GM18909 (cell line): Measurements from ENCODE around the gene ZFYVE21.

ENCODE experiments used
- ATAC-seq: cut with Tn5 transposase; IDR thresholded peaks from one replicate; pipeline ENCODE4 v1.9.1; 2021; ENCODE audit warnings: mild to moderate bottlenecking; ENCODE audit not compliant: unreplicated experiment, poor library complexity

The ZFYVE21 gene

GRCh38 chr14:103691655-103692054, 24.0 kb upstream of the ZFYVE21 start:
- ATAC-seq, result peak; percentile 72

DNA sequence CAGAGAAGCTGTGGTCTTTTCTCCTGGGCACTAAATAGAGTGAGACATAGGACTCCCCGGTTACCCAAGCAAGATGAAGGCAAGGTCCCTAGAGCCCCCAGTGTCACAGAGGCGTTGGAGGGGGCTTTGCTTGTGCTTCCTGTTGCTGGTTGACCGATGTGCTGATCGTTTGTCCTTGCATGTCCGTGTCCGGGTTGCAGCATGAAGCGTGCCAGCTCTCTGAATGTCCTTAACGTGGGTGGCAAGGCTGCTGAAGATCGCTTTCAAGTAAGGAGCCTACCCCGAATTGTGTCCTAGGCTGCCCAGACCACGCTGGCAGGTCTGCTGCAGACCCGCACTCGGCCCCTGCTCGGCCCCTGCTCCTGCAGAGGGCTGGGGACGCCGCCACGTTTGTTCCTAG, 23.5 kb upstream of the ZFYVE21 start:
- peak; percentile 27 for ATAC-seq

- no peak for ATAC-seq
These were observed 22.7 kb upstream of the ZFYVE21 start for GRCh38 chr14:103692871-103693270.

DNA sequence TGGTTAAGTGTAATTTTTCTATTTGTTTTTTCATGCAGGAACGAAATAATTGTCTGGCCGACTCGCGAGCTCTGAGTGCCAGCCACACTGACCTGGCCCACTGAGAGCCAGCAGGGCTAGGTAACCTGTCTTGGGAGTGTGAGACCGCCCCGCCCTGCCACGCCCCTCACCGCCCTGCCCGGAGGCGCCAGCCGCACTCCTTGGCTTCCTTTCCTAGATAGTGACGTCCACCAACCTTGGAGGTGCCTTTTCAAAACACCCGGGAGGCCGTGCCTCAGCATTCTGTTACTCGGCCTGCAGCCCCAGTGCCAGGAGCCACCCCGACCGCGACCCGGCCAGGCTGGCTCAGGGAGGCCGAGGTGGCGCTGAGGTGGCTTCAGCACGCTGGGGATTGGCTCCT, 22.1 kb upstream of the ZFYVE21 start:
- ATAC-seq, result no peak

GRCh38 chr14:103694572-103695026, 21.0 kb upstream of the ZFYVE21 start:
- no peak for ATAC-seq

DNA sequence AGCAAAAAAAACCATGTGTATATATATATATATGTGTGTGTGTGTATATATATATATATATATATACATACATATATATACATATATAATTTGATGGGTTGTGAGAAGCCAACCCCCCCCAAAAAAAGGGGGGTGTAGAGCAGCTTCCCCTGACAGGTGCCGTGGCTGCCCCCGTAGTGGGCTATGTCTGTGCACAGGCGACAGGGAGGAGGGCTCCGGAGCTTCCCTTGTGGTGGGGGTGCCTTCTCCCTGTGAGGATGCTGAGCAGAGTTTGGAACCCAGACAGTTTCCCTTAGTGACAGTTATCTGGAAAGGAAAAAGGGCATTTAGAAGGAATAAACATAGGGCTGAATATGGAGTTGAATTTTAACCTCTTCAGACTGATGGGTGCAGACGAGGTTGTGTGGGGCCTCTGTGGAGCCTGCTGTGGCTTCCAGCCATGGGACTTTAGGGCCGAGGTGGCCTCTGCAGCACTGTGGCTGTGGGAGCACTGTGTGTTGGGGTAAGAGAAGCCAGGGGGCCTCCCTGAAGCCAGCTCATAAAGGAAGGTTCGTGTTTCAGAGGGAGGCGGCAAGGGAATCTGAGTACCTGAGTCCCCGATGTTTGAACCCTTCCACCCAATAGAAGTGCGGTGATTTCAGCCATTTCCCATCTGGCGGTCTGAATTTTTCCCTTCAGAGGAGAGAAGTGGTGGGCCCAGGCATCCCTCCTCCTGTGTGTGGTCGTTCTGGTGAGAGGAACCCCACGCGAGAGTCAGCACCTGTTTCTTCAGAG, 20.1 kb upstream of the ZFYVE21 start:
- no peak for ATAC-seq

DNA sequence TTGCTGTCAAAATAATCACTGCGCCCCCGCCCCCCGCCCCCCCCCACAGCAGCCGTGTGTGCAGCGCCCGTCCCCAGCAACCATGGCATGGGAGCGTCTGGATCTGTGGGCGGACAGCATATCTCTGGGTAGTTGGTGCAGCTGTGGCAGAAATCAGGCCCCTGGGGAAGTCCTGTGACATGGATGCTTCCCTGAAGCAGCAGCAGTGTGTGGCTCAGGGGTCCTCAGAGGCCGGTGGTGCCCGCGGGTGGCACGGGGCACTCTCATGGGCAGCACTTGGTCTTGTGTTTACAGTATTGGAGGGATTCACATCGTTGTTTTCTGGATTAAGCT, 19.6 kb upstream of the ZFYVE21 start:
- ATAC-seq, result no peak

DNA sequence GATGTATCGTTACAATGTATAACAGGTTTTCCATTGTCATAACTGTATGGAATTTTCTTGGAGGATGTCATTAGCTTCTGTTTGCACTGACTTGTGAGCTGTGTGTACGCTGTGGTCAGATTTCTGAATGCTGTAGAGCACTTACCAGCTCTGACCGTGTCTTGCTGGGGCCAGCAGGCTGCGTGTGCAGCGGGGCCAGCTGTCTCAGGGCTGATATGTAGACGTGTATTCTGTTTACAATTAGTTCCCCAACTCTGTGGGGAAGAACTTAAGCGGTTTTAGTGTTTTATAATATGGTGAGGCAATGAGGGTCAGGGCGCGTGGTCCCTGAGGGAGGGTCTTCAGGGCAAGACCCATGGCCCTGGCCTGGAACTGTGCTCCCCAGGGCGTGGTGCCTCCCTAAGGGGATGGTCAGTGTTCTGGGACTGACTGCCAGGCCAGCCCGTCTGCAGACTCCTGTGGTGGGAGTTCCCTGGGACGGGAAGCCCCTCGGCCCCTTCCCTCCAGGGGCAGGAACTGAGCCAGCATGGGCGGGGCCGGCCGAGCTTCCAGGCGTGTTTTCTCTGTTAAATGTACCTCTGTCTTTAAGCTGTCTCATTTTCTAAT, 19.0 kb upstream of the ZFYVE21 start:
- no peak for ATAC-seq

DNA sequence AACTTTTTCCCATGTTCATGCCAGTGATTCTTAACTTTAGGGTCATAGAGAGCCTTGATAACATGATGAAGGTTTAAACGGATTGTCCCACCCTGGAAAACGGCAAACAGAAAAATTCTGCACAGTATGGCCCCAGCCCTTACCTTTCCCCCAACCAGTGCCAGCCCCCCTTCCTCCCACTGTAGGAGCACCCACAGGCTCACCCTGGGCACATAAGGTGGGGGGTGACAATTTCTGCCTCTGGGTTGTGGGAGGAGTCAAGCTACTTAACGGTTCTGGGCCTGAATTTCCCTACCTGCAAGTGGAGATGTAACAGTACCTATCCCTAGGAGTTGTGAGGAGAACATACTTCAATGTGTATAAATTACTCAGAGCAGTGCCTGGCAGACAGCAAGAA, 18.4 kb upstream of the ZFYVE21 start:
- no peak for ATAC-seq

DNA sequence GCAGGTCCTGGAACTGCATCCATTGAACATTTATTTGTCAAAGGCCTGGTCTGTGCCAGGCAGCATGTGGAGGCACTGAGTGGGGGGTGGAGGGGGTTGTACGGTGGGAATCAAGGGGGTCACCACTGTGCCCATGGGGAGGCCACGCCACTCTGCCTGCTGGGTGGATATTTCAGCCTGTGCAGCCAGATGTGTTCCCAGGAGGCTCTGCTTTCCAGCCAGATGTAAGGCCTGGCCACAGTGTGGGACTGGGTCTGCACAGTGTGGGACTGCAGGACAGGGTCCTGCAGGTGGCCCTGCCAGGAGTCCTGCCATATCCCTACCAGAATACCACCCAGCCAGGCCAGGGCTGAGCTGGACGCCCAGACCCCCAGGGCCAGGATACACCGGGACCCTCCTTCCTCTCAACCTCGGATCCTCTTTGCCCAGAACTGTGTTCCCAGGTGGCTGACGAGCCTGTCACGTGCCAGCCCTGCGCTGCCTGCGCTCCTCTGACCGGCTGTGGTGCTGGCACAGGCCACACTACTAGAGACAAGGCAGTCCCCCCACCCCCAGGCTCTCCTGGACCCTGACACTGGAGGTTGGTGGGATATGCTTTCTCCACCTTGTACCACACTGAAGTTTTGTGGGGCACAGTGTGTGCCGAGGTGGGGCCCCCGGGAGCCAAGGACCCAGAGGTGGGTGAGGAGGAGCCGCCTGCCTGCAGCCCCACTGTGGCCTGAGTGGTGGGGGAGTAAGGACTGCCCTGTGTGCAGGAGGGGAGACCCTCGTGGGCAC, 17.8 kb upstream of the ZFYVE21 start:
- no peak for ATAC-seq

- ATAC-seq, result no peak
These were observed 17.0 kb upstream of the ZFYVE21 start for GRCh38 chr14:103698380-103699260.

- no peak for ATAC-seq
These were observed 16.3 kb upstream of the ZFYVE21 start for GRCh38 chr14:103699261-103699661.

DNA sequence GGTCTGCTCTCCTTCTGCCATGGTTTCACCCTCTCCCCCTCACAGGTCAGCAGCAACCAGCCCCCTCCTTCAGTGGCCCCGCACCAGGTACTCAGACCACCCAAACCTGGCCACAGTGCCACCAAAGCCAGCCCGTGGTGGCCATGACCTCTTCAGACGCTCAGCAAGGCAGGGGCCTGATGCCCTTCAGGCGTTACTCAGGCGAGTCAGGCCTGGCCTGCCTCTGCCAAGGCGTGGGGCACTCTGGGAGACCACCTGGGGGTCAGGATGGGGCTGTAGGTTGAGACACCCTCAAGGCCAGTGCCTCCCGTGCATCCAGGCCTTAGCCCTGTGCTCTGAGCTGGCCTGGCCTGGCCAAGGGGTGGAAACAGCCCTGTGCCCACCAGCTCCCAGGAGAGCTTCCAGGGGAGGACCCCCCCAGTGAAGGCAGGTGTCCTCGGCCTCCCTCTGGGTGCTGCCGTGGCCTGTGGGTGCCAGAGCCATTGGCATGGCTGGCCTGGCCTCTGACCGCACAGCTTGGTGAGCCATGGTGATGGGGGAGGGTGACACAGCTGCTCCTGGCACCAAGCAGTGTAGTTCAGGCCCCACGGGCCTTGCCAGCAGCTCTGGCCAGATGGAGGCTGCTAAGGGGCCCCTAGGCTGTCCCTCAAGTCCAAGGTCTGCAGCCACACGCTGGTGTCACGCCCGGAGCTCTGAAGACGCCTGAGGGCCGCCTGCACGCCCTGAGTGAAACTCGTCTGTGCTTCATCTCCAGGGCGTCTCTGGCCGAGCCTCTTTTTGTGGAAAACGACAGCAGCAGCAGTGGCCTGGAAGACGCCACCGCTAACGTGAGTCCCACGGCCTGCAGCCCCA, 15.5 kb upstream of the ZFYVE21 start:
- no peak for ATAC-seq

DNA sequence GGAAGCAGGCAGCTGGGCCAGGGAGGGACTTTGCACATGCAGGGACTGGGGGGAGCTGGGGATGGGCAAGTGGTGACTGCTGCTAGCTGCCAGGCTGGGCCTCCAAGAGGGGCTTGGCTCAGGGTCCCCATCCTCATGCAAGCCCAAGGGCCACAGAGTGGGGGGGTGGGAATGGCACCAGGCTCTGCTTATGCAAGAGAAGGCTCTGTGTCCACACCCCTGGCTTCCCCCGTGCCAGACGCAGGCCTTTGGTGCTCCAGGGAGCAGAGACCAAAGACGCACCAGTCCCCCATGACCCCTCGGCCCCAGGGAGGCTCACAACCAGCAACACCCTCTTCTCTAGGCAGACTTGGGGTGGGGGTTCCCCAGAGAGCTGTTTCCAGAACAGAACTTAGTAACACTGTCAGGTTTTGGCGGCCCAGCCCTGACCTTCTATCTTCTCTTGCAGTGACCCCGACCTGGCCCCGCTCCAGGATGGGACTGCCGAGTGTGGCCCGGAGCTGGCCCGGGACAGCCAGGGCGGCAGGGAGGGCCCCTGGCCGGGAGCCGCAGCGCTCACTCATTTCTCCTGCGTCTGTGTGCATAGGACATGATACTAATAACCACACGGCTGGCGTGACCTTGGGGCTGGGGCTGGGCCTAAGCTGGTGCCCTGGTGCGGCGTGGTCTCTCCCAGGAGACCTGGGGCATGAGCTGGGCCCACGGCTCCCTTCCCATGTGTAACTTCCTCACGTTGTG, 14.7 kb upstream of the ZFYVE21 start:
- no peak for ATAC-seq

DNA sequence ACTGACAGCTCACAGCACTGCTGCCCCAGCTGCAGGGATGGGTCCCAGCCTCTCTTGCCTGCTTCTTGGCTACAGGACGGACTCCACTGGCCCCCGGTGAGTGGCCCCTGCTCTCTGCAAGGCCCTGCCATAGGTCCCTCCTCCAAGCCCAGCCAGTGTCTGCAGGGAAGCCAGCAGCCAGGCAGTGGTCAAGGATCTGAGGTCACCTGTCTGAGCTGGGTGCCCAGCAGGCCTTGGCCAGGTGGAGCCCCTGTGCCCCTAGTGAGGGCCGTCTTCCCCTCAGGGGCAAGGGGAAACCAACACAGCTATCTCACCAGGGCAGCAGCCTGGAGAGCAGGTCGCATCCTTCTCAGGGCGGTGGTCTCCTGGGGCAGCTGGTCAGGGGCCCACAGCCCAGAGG, 13.5 kb upstream of the ZFYVE21 start:
- no peak for ATAC-seq

GRCh38 chr14:103702497-103703432, 12.8 kb upstream of the ZFYVE21 start:
- ATAC-seq, result no peak

DNA sequence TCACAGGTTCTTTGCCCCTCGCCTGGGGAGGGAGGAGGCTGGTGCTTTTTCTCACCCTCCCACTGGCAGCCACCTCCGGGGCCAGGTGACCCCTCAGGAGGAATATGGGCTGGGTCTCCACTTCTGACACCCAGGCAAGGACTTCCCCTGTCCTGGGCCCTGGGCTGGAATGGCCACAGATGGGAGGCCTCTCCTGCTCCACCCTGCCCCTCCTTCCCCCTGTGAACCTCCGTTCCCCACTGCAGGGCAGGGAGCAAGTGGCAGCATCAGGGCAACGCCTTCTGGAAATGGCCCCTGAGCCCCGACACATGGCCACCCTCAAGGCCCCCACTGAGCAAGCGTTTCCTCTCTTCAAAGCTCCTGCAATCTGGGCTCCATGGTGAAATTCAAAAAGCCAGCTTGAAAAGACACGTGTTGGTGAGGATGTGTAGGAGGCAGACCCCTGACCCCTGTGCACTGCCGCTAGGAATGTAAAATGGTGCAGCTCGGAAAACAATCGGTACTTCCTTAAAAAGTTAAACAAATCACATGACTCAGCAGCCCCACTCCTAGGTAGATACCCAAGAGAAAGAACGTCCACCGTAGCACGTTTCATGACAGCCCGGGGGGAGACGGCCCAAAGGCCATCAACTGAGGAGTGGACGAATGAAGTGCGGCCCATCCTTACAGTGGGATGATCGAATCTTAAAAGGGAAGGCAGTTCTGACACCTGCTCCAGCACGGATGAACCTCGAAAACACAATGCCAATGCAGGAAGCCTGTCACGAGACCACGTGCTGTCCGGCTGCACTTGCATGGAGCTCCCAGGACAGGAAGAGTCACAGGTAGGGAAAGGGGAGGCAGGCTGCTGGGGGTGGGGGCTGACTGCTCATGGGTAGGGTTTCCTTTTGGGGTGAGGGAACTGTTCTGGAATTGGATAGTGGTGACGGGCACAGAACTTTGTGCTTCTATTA, 11.9 kb upstream of the ZFYVE21 start:
- no peak for ATAC-seq
